ENCODE measurements around the gene PSAPL1. TPM values are rescaled to one million over a fixed set of nuclear protein-coding genes. Genes with fewer than 3 reads are reported as not detected.

The PSAPL1 gene
- total RNA-seq, 4 donors from 2014 or later = not detected

- TF ChIP-seq EP300 (IDR thresholded peaks at IDR 0.05; ENCODE audit: low read depth) (no peak), POLR2AphosphoS5 (IDR thresholded peaks at IDR 0.05) (no peak), CTCF (IDR thresholded peaks at IDR 0.05) (no peak), POLR2A (IDR thresholded peaks at IDR 0.05) (no peak)
- no peak for DNase-seq
- Histone ChIP-seq H3K27ac (no peak overlapping the region), H3K4me3 (no peak overlapping the region), H3K4me1 (peaks cover 0 to 6% (median 1%) of the 10 kb centered on the region in 4 donors), H3K36me3 (no peaks in the 10 kb centered on the region), H3K27me3 (no peaks in the 10 kb centered on the region), H3K9me3 (no peaks in the 10 kb centered on the region)
- in situ Hi-C loops (cut with MboI; ENCODE audit: low pct_ligation_motif_present in 1 of 4, low pct_unique_long_range_greater_than_20kb in 1 of 4, low sequenced_read_pairs in 3 of 4) = no loop called here
- intact Hi-C loops (cut with DNase I; ENCODE audit: low total_unique reads) = no loop called here
- WGBS, 2 donors (ENCODE audit: low coverage in 1 of 2) = 63 to 68% methylated on average over 3 to 8 of the region's 8 CpGs
Observed at GRCh38 chr4:7398788-7399439, 35.8 kb downstream of the PSAPL1 start.

- intact Hi-C loops (cut with DNase I; ENCODE audit: low total_unique reads) (no loop called here), in situ Hi-C loops (cut with MboI; ENCODE audit: low pct_ligation_motif_present in 1 of 4, low pct_unique_long_range_greater_than_20kb in 1 of 4, low sequenced_read_pairs in 3 of 4) (no loop called here)
- Histone ChIP-seq H3K27ac (no peak overlapping the region), H3K9me3 (no peaks in the 10 kb centered on the region), H3K4me3 (no peak overlapping the region), H3K36me3 (no peaks in the 10 kb centered on the region), H3K27me3 (no peaks in the 10 kb centered on the region), H3K4me1 (peaks cover 0 to 6% (median 1%) of the 10 kb centered on the region in 4 donors)
- 20% methylated on average over 5 of the region's 6 CpGs; no CpG with 5 or more reads in 1 of the 2 donors for WGBS, 2 donors (ENCODE audit: low coverage in 1 of 2)
- TF ChIP-seq POLR2AphosphoS5 (IDR thresholded peaks at IDR 0.05) (no peak), CTCF (IDR thresholded peaks at IDR 0.05) (no peak), POLR2A (IDR thresholded peaks at IDR 0.05) (no peak), EP300 (IDR thresholded peaks at IDR 0.05; ENCODE audit: low read depth) (no peak)
- peak; percentile 18 for DNase-seq
Observed at GRCh38 chr4:7398104-7398423, 36.7 kb downstream of the PSAPL1 start.

- H3K27ac ChIP-seq = no peak overlapping the region
- WGBS, 2 donors (ENCODE audit: low coverage in 1 of 2) = 71 to 100% methylated on average over 2 to 24 of the region's 24 CpGs
- no peak overlapping the region for H3K4me3 ChIP-seq
- H3K4me1 ChIP-seq = peaks cover 0 to 6% (median 1%) of the 10 kb centered on the region in 4 donors
- in situ Hi-C loops (cut with MboI; ENCODE audit: low pct_ligation_motif_present in 1 of 4, low pct_unique_long_range_greater_than_20kb in 1 of 4, low sequenced_read_pairs in 3 of 4) = no loop called here
- TF ChIP-seq CTCF (IDR thresholded peaks at IDR 0.05) = no peak
- no peak for TF ChIP-seq POLR2A (IDR thresholded peaks at IDR 0.05)
- no peak for TF ChIP-seq EP300 (IDR thresholded peaks at IDR 0.05; ENCODE audit: low read depth)
- TF ChIP-seq POLR2AphosphoS5 (IDR thresholded peaks at IDR 0.05) = no peak
- H3K36me3 ChIP-seq = no peaks in the 10 kb centered on the region
- no peaks in the 10 kb centered on the region for H3K9me3 ChIP-seq
- H3K27me3 ChIP-seq = no peaks in the 10 kb centered on the region
- DNase-seq = no peak
- intact Hi-C loops (cut with DNase I; ENCODE audit: low total_unique reads) = no loop called here
Observed at GRCh38 chr4:7397206-7398103, 37.3 kb downstream of the PSAPL1 start.

GRCh38 chr4:7396186-7396910, 38.4 kb downstream of the PSAPL1 start:
- 75 to 87% methylated on average over 3 to 14 of the region's 14 CpGs for WGBS, 2 donors (ENCODE audit: low coverage in 1 of 2)
- DNase-seq = no peak
- TF ChIP-seq CTCF (IDR thresholded peaks at IDR 0.05) = no peak
- TF ChIP-seq POLR2A (IDR thresholded peaks at IDR 0.05) = no peak
- no peak for TF ChIP-seq EP300 (IDR thresholded peaks at IDR 0.05; ENCODE audit: low read depth)
- H3K4me3 ChIP-seq = no peak overlapping the region
- H3K27ac ChIP-seq = no peak overlapping the region
- peaks cover 0 to 6% (median 1%) of the 10 kb centered on the region in 4 donors for H3K4me1 ChIP-seq
- in situ Hi-C loops (cut with MboI; ENCODE audit: low pct_ligation_motif_present in 1 of 4, low pct_unique_long_range_greater_than_20kb in 1 of 4, low sequenced_read_pairs in 3 of 4) (no loop called here), intact Hi-C loops (cut with DNase I; ENCODE audit: low total_unique reads) (no loop called here)
- no peaks in the 10 kb centered on the region for H3K27me3 ChIP-seq
- H3K36me3 ChIP-seq = no peaks in the 10 kb centered on the region
- H3K9me3 ChIP-seq = no peaks in the 10 kb centered on the region
